Activated B cell treated with CpG ODN at 0.5 μM for 24 hours (primary cell): ENCODE data around the gene GABPB2. TPM values are rescaled to one million over a fixed set of nuclear protein-coding genes. Genes with fewer than 3 reads are reported as not detected.

Source experiments
- ATAC-seq: fragments of 200-7000 bp; cut with Tn5 transposase; one replicate; pipeline ENCODE4 v1.10.0; 2021; ENCODE audit warnings: low read depth, mild to moderate bottlenecking, moderate library complexity
- CTCF ChIA-PET: fragments of 350-600 bp; sonication (Branson Sonifier 250); formaldehyde crosslinking; loops from one replicate; lab custom pipeline; 2021; ENCODE audit warnings: antibody characterized with exemption; lab: Charles Lee
- POLR2A ChIA-PET: fragments of 350-600 bp; sonication (Branson Sonifier 250); formaldehyde crosslinking; loops from one replicate; lab custom pipeline; 2021; ENCODE audit warnings: antibody characterized with exemption; lab: Charles Lee
- DNase-seq: peaks from one replicate; pipeline ENCODE4 v3.0.0; 2022
- H3K27ac Mint-ChIP-seq: one replicate; pipeline ENCODE4 v1.8.0; 2020; ENCODE audit warnings: mixed read lengths
- H3K27me3 Mint-ChIP-seq: one replicate; pipeline ENCODE4 v1.8.0; 2021; ENCODE audit warnings: mixed read lengths
- H3K36me3 Mint-ChIP-seq: one replicate; pipeline ENCODE4 v1.8.0; 2021; ENCODE audit warnings: low read depth, mixed read lengths
- H3K4me1 Mint-ChIP-seq: one replicate; pipeline ENCODE4 v1.8.0; 2021; ENCODE audit warnings: mixed read lengths
- H3K4me3 Mint-ChIP-seq: one replicate; pipeline ENCODE4 v1.8.0; 2020; ENCODE audit warnings: mild to moderate bottlenecking, mixed read lengths
- H3K9me3 Mint-ChIP-seq: one replicate; pipeline ENCODE4 v1.8.0; 2020; ENCODE audit warnings: mixed read lengths
- intact Hi-C: fragments of 100-400 bp; cut with micrococcal nuclease; formaldehyde crosslinking; loops from one replicate; pipeline ENCODE4 v1.15.1; 2024
- total RNA-seq: library from RNA; stranded (reverse); gene quantifications from 2 replicates; pipeline ENCODE4 v1.2.3, GENCODE V29; 2022
- TF ChIP-seq, protein P1 (sequence below): fragments of 200-600 bp; IDR thresholded peaks from one replicate; pipeline ENCODE4 v1.8.0; 2022; ENCODE audit warnings: antibody characterized with exemption, mild to moderate bottlenecking

Gene GABPB2
- total RNA-seq, 1 donor from 2014 or later: 17.4 TPM

DNA sequence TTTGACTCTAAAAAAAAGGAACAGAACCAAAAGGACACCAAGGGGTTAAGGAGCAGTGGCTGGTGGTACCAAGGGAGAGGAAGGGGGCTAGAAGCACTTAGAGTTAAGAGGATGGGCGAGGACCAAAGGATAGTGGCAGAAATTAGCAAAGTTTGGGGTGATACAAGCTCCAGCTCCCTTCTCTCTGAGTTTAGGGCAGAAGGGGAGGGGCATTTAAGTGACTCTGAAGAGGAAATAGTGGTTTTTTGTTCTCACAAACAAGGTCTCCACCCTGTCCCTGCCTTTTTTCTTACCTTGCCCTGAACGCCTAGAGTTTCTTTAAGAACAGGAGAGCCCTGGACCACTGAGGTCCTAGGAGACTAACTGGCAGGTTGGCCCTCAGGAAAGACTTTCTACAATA is 14.4 kb upstream of the GABPB2 start:
- Mint-ChIP-seq H3K36me3 (peaks cover 78% of the 10 kb centered on the region), H3K27me3 (no peaks in the 10 kb centered on the region), H3K9me3 (no peaks in the 10 kb centered on the region), H3K27ac (peak overlapping the region; percentile 93), H3K4me3 (peak overlapping the region; percentile 98), H3K4me1 (peaks cover 65% of the 10 kb centered on the region)
- CTCF ChIA-PET: no interaction called here
- intact Hi-C loops: loop anchor here (5.0 kb wide), 1 partner anchor 129 kb away; the partner anchor contains the start of gene SETDB1
- TF ChIP-seq, protein P1, sequence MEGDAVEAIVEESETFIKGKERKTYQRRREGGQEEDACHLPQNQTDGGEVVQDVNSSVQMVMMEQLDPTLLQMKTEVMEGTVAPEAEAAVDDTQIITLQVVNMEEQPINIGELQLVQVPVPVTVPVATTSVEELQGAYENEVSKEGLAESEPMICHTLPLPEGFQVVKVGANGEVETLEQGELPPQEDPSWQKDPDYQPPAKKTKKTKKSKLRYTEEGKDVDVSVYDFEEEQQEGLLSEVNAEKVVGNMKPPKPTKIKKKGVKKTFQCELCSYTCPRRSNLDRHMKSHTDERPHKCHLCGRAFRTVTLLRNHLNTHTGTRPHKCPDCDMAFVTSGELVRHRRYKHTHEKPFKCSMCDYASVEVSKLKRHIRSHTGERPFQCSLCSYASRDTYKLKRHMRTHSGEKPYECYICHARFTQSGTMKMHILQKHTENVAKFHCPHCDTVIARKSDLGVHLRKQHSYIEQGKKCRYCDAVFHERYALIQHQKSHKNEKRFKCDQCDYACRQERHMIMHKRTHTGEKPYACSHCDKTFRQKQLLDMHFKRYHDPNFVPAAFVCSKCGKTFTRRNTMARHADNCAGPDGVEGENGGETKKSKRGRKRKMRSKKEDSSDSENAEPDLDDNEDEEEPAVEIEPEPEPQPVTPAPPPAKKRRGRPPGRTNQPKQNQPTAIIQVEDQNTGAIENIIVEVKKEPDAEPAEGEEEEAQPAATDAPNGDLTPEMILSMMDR: no peak
- POLR2A ChIA-PET: interaction anchor here (1.0 to 7.2 kb wide), 4 partner anchors 9 to 50 kb away, joined by 3 to 98 read pairs (median 34); partner anchors contain the start of genes C1orf56, GABPB2 and MINDY1
- DNase-seq (no peak), ATAC-seq (no peak)

DNA sequence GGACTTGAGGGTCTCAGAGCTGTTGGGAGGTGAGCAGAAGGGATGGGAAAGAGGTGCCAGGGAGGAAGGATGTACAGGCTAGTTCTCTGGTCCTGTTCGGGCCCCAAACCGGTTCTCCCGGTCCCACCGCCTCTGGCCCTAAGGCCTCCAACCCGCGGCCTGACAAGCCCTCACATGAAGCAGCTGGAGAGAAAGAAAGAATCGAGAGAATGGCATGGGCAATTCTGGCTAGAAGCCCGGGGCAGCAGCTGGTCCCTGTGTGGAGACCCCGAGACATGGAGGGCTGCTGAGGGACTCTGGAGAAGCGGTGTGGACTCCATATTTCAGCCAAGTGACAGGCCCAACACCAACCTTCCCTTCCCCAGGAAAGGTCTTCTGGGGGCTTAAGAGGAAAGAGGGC is 11.9 kb upstream of the GABPB2 start:
- Mint-ChIP-seq H3K4me1 (peaks cover 55% of the 10 kb centered on the region), H3K9me3 (no peaks in the 10 kb centered on the region), H3K27me3 (no peaks in the 10 kb centered on the region), H3K27ac (peak overlapping the region; percentile 93), H3K4me3 (peak overlapping the region; percentile 98), H3K36me3 (peaks cover 55% of the 10 kb centered on the region)
- ATAC-seq: no peak
- TF ChIP-seq, protein P1: no peak
- ChIA-PET CTCF (interaction anchor here (0.9 to 1.9 kb wide), 5 partner anchors 9 to 34 kb away, joined by 5 to 12 read pairs (median 5); partner anchors contain the start of genes C1orf56 and GABPB2), POLR2A (interaction anchor here (0.6 to 7.2 kb wide), 10 partner anchors 9 to 736 kb away, joined by 3 to 98 read pairs (median 4); partner anchors contain the start of genes C1orf56, GABPB2, MINDY1 and VPS72)
- DNase-seq: peak; percentile 27
- intact Hi-C loops: loop anchor here (1.0 to 5.0 kb wide), 5 partner anchors 10 to 131 kb away; partner anchors contain the start of genes GABPB2, PRUNE1 and SETDB1

DNA sequence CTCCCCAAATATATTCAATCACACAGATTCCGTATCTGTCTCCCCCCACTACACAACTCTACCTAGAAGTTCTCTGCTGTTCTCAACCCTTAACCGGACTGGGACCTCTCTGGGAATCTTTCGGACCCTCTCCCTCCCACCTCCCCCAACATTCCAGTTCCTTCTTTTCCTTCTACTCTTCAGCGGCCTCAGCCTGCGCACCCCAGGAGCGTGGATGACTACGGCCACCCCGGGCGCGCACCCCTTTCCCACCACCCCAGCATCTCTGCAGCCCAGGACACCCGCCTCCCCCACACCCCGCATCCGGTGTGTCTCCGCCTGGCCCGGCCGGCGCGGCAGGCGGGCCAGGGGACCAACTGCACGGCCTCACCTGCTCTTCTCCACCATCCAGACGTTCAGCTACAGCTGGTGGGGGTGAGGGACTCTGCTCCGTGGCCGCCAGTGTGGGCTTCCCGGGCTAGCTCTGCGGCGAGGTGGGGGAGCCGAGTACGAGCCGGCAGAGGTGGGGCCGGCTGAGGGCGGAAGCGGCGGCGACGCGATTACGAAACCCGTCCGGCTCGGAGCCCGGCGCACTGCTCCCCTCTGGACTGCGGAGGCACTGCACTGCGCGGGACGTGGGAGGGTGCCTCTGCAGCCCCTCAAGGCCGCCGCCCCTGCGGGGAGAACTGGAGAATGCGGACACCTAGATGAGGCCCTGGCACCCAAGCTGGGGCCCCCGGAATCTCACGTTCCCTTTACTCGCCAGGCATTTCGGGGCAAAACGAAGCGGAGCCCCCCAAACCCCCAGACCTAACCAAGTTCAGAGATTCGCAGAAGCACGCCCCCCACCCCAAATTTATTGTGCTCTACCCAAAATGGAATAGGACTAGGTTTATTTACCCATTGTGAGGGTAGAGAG is 11.2 kb upstream of the GABPB2 start, which contains the start of gene CDC42SE1:
Gene CDC42SE1 (minus strand): TSS at position 514 of the 898 bp plus-strand sequence. CDS start 3,892 bp downstream, outside the sequence.
- H3K9me3 Mint-ChIP-seq: no peaks in the 10 kb centered on the region
- intact Hi-C loops: loop anchor here (1.0 to 5.0 kb wide), 5 partner anchors 11 to 132 kb away; partner anchors contain the start of genes GABPB2, PRUNE1 and SETDB1
- TF ChIP-seq, protein P1: no peak
- ChIA-PET CTCF (interaction anchor here (0.9 to 2.4 kb wide), 8 partner anchors 9 to 96 kb away, joined by 3 to 12 read pairs (median 5); partner anchors contain the start of genes C1orf56, GABPB2 and TNFAIP8L2), POLR2A (interaction anchor here (0.6 to 7.2 kb wide), 11 partner anchors 8 to 908 kb away, joined by 3 to 98 read pairs (median 4); partner anchors contain the start of genes C1orf56, GABPB2, MINDY1 and VPS72)
- DNase-seq: peak; percentile 82
- ATAC-seq: peak; percentile 88
- H3K27me3 Mint-ChIP-seq: no peaks in the 10 kb centered on the region
- peaks cover 48% of the 10 kb centered on the region for H3K36me3 Mint-ChIP-seq
- peaks cover 53% of the 10 kb centered on the region for H3K4me1 Mint-ChIP-seq
- peak within 1 kb of the TSS; percentile 98 for H3K4me3 Mint-ChIP-seq
- peak within 1 kb of the TSS; percentile 93 for H3K27ac Mint-ChIP-seq

DNA sequence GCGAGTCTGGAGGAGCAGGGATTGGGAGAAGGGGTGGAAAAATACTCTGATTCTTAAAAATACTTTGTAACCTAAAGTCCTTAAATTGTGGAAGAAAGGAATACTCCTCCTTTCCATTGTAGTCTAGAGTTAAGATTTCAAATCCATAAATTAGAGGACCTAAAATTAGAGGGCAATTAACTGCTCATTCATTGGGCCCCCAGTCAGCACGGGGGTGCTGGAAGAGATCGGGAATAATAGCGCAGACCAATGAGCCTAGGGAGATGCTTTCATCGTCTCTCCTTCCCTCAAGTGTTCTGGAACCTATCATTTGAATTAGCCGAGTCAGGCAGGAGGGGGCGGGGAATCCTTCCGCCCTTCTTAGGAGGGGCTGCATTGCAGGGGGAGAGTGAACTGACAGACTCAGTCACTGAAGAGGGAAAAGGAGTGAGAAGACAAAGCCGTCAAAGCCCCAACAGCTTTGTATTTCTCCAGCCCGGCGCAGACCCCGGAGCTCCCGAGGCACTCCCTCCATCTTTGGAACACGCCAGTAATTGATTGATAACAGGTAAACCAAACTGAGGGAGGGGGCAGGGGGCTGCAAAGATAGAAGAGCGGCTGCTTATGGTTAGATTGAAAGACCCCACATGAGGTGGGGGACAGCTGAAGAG is 10.4 kb upstream of the GABPB2 start, which contains the start of gene MLLT11:
Gene MLLT11 (plus strand): TSS at position 391 of the 650 bp plus-strand sequence. CDS start 6,828 bp downstream, outside the sequence.
- CTCF ChIA-PET: interaction anchor here (1.0 to 2.4 kb wide), 6 partner anchors 8 to 96 kb away, joined by 3 to 12 read pairs (median 7); partner anchors contain the start of genes C1orf56, GABPB2 and TNFAIP8L2
- Mint-ChIP-seq H3K4me1 (peaks cover 46% of the 10 kb centered on the region), H3K4me3 (peak within 1 kb of the TSS; percentile 98), H3K27ac (peak within 1 kb of the TSS; percentile 93), H3K27me3 (no peaks in the 10 kb centered on the region), H3K9me3 (no peaks in the 10 kb centered on the region), H3K36me3 (peaks cover 40% of the 10 kb centered on the region)
- intact Hi-C loops: no loop called here
- no peak for DNase-seq
- TF ChIP-seq, protein P1: no peak
- POLR2A ChIA-PET: interaction anchor here (0.6 to 7.2 kb wide), 9 partner anchors 11 to 908 kb away, joined by 3 to 98 read pairs (median 4); partner anchors contain the start of genes C1orf56, GABPB2, MINDY1 and VPS72
- ATAC-seq: no peak
